GM19043 (cell line): Measurements from ENCODE around the gene TSHZ1.
"Not testable (repeated sequence)": the region's sequence is repeated elsewhere in the genome, so short reads cannot be mapped to it uniquely, and the experiment has no call there.

Source experiments
- ATAC-seq: cut with Tn5 transposase; IDR thresholded peaks from one replicate; pipeline ENCODE4 v1.9.1; 2021; ENCODE audit warnings: low read depth; ENCODE audit not compliant: unreplicated experiment

TSHZ1 gene

GRCh38 chr18:75290737-75291358 is 80.3 kb downstream of the TSHZ1 start:
- no peak for ATAC-seq

- no peak for ATAC-seq
Measured at GRCh38 chr18:75291460-75291859, 80.9 kb downstream of the TSHZ1 start.

GRCh38 chr18:75293591-75293990 is 83.0 kb downstream of the TSHZ1 start:
- ATAC-seq, result no peak

GRCh38 chr18:75297731-75298130 is 87.1 kb downstream of the TSHZ1 start:
- ATAC-seq, result no peak

- ATAC-seq, result no peak
Measured at GRCh38 chr18:75304678-75305557, 94.3 kb downstream of the TSHZ1 start.

- ATAC-seq, result no peak
Measured at GRCh38 chr18:75305984-75306383, 95.4 kb downstream of the TSHZ1 start.

- no peak for ATAC-seq
Measured at GRCh38 chr18:75307530-75307929, 96.9 kb downstream of the TSHZ1 start.

GRCh38 chr18:75309564-75309963 is 99.0 kb downstream of the TSHZ1 start:
- ATAC-seq, result no peak

GRCh38 chr18:75314117-75314516 is 103.5 kb downstream of the TSHZ1 start:
- ATAC-seq, result no peak

- ATAC-seq, result no peak
Measured at GRCh38 chr18:75314606-75315005, 104.0 kb downstream of the TSHZ1 start.

GRCh38 chr18:75316223-75316622 is 105.6 kb downstream of the TSHZ1 start:
- no peak for ATAC-seq

GRCh38 chr18:75316826-75317225 is 106.2 kb downstream of the TSHZ1 start:
- ATAC-seq, result no peak

GRCh38 chr18:75317300-75317699 is 106.7 kb downstream of the TSHZ1 start:
- ATAC-seq, result no peak

- ATAC-seq, result no peak
Measured at GRCh38 chr18:75317703-75318102, 107.1 kb downstream of the TSHZ1 start.

- ATAC-seq, result no peak
Measured at GRCh38 chr18:75319905-75320304, 109.3 kb downstream of the TSHZ1 start.

- ATAC-seq, result no peak
Measured at GRCh38 chr18:75320506-75320905, 109.9 kb downstream of the TSHZ1 start.

GRCh38 chr18:75321431-75321830 is 110.8 kb downstream of the TSHZ1 start:
- no peak for ATAC-seq

- no peak for ATAC-seq
Measured at GRCh38 chr18:75322206-75322605, 111.6 kb downstream of the TSHZ1 start.

- ATAC-seq, result no peak
Measured at GRCh38 chr18:75323821-75324585, 113.4 kb downstream of the TSHZ1 start.

GRCh38 chr18:75324686-75325257 is 114.2 kb downstream of the TSHZ1 start:
- ATAC-seq, result no peak

GRCh38 chr18:75329753-75330152 is 119.2 kb downstream of the TSHZ1 start:
- ATAC-seq, result not testable (repeated sequence)
